Thyroid gland (tissue), 4 donors: Measurements from ENCODE around the gene CBS.

Experiments used
- CTCF ChIP-seq, 6 experiments: fragments of 200-600 bp in 3 of 6; fragments of 450-650 bp in 3 of 6; sonication (generic) in 3 of 6; IDR thresholded peaks; one replicate each; pipeline ENCODE4 v1.5.1; 2016 to 2019; ENCODE audit warnings: antibody characterized with exemption in 6 of 6, mild to moderate bottlenecking in 2 of 6, inconsistent platforms in 1 of 6, moderate library complexity in 1 of 6
- POLR2A ChIP-seq, 2 donors: fragments of 450-650 bp; IDR thresholded peaks; one replicate each; pipeline ENCODE4 v1.6.1; 2017; ENCODE audit warnings: antibody characterized with exemption in 2 of 2, mild to moderate bottlenecking in 2 of 2, moderate library complexity in 1 of 2

GRCh38 chr21:43023175-43023574 is 52.5 kb downstream of the CBS start:
- no peak for TF ChIP-seq CTCF (IDR thresholded peaks at IDR 0.05)
- no peak for TF ChIP-seq POLR2A (IDR thresholded peaks at IDR 0.05)
